ENCODE results near the gene APBA3.

APBA3 gene

GRCh38 chr19:3712663-3713611 lies 48.6 kb downstream of the APBA3 start:
- DNase-seq: no peak

- DNase-seq: no peak
Measured at GRCh38 chr19:3710265-3710812, 51.2 kb downstream of the APBA3 start.

DNA sequence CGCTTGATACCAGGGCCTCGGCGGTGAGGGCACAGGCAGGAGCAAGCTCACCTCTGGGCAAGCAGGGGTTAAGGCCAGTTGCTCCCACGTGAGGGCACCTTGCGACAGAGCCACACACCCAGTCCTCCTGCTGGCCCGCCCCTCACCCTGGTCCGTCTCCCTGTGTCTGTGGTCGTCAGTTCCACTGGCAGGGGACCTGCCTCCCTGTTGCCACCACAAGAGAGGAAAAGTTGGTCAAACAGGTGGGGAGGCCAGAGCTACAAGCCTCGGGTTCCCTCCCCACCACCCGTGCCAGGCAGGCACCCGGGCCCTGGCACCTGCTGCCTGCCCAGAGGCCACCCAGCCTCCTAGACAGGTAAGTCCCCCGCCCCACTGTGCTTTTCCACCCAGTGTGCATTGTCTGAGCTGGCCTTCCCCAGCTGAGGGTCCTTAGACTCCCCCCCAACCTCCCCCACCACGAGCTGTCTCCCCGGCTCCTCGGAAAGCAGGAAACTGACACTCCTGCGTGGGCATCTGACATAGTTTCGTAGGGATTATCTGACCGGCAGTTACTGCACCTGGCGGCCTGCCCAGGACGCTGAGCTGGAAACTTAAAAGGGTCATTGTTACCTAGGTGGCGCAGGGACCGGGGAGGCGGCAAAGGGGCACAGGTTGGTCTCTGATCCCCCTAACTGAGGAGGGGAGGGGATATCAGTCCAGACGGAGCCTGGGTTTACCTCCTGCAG lies 53.1 kb downstream of the APBA3 start, which contains the start of gene TJP3:
Gene TJP3 (plus strand): TSS at position 178 of the 725 bp plus-strand sequence. CDS start 20,049 bp downstream, outside the sequence.
- DNase-seq: no peak

GRCh38 chr19:3707868-3708206 lies 53.7 kb downstream of the APBA3 start:
- no peak for DNase-seq

GRCh38 chr19:3701200-3701599 lies 60.3 kb downstream of the APBA3 start:
- DNase-seq: no peak

All from activated effector memory CD4-positive, alpha-beta T cell treated with anti-CD3 and anti-CD28 coated beads, Interleukin-2, amount 50 U/mL, for 16 hours (primary cell).